Tibial nerve (tissue), 3 donors: ENCODE results near the gene KIDINS220.

ENCODE experiments used
- POLR2A ChIP-seq, 2 donors: fragments of 450-650 bp; IDR thresholded peaks; one replicate each; pipeline ENCODE4 v1.6.1; 2017; ENCODE audit warnings: antibody characterized with exemption in 2 of 2, mild to moderate bottlenecking in 2 of 2, moderate library complexity in 2 of 2
- TF ChIP-seq, protein P1 (sequence below), 5 experiments: fragments of 200-600 bp in 3 of 5; fragments of 450-650 bp in 2 of 5; sonication (generic) in 3 of 5; IDR thresholded peaks; one replicate each; pipeline ENCODE4 v1.5.1; 2016 to 2019; ENCODE audit warnings: antibody characterized with exemption in 5 of 5, mild to moderate bottlenecking in 3 of 5, moderate library complexity in 2 of 5

DNA sequence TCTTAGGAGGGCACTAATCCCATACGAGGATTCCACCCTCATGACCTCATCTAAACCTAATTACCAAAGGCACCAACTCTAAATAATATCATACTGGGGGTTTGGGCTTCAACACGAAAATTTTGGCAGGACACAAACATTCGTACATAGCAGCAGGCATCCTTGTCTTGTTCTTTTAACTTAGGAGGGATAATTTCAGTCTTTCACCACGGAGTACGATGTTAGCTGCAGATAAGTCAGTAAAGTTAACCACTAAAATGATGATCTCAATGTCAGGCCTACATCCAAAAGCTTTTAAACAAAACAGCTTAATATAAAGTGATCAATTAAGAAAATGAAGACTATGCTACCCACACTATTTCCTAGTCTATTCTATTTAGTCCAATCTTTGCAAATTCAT, 80.7 kb downstream of the KIDINS220 start:
- TF ChIP-seq, protein P1, sequence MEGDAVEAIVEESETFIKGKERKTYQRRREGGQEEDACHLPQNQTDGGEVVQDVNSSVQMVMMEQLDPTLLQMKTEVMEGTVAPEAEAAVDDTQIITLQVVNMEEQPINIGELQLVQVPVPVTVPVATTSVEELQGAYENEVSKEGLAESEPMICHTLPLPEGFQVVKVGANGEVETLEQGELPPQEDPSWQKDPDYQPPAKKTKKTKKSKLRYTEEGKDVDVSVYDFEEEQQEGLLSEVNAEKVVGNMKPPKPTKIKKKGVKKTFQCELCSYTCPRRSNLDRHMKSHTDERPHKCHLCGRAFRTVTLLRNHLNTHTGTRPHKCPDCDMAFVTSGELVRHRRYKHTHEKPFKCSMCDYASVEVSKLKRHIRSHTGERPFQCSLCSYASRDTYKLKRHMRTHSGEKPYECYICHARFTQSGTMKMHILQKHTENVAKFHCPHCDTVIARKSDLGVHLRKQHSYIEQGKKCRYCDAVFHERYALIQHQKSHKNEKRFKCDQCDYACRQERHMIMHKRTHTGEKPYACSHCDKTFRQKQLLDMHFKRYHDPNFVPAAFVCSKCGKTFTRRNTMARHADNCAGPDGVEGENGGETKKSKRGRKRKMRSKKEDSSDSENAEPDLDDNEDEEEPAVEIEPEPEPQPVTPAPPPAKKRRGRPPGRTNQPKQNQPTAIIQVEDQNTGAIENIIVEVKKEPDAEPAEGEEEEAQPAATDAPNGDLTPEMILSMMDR (IDR thresholded peaks at IDR 0.05): no peak
- no peak for TF ChIP-seq POLR2A (IDR thresholded peaks at IDR 0.05)
